HG02588 (cell line): ENCODE results near the gene MED1.
"Not testable (repeated sequence)": the region's sequence is repeated elsewhere in the genome, so short reads cannot be mapped to it uniquely, and the experiment has no call there.

Experiments
- ATAC-seq: cut with Tn5 transposase; IDR thresholded peaks from one replicate; pipeline ENCODE4 v1.9.1; 2021; ENCODE audit warnings: mild to moderate bottlenecking, moderate library complexity; ENCODE audit not compliant: unreplicated experiment

MED1 gene, protein sequence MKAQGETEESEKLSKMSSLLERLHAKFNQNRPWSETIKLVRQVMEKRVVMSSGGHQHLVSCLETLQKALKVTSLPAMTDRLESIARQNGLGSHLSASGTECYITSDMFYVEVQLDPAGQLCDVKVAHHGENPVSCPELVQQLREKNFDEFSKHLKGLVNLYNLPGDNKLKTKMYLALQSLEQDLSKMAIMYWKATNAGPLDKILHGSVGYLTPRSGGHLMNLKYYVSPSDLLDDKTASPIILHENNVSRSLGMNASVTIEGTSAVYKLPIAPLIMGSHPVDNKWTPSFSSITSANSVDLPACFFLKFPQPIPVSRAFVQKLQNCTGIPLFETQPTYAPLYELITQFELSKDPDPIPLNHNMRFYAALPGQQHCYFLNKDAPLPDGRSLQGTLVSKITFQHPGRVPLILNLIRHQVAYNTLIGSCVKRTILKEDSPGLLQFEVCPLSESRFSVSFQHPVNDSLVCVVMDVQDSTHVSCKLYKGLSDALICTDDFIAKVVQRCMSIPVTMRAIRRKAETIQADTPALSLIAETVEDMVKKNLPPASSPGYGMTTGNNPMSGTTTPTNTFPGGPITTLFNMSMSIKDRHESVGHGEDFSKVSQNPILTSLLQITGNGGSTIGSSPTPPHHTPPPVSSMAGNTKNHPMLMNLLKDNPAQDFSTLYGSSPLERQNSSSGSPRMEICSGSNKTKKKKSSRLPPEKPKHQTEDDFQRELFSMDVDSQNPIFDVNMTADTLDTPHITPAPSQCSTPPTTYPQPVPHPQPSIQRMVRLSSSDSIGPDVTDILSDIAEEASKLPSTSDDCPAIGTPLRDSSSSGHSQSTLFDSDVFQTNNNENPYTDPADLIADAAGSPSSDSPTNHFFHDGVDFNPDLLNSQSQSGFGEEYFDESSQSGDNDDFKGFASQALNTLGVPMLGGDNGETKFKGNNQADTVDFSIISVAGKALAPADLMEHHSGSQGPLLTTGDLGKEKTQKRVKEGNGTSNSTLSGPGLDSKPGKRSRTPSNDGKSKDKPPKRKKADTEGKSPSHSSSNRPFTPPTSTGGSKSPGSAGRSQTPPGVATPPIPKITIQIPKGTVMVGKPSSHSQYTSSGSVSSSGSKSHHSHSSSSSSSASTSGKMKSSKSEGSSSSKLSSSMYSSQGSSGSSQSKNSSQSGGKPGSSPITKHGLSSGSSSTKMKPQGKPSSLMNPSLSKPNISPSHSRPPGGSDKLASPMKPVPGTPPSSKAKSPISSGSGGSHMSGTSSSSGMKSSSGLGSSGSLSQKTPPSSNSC (N-terminal part only)

DNA sequence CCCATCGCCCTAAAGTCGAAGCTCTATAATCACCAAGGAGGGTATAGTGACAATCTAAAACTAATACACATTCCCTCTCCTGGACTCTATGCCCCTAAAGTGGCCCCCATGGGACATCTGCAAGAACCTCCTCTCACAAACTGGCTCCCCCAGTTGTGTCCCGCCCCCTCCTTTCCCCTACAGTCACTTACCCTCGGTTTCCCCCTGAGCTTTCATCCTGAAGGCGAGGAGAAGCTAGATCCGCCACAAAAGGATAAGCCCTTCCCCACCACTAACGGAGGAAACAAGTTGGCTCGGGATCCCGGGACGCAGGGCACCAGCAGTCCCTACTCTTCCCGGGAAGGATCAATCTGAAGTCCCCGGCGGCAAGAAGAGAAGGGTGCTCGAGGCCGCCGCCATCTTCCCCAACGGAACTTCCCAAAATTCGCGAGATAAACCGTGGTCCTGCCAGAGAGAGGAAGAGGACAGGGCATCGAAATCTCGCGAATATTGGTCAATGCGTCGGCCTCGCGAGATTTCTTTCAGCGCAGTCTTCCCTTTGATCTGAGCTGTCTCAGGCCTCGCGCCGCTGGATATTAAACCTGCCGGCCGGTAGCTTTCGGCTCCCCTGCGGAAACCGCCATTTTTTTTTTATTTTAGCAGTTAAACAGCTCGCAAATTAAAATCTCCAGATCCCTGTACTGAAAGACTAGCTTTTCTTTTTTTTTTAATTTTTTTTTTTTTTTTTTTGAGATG lies at the start of gene MED1:
TSS of gene MED1 (minus strand) at position 417 of the 735 bp plus-strand sequence. CDS start at position 216, 201 bp downstream.
- ATAC-seq: peak; percentile 88

- ATAC-seq: not testable (repeated sequence)
These were observed 45.9 kb upstream of the MED1 start for GRCh38 chr17:39496921-39497320.

DNA sequence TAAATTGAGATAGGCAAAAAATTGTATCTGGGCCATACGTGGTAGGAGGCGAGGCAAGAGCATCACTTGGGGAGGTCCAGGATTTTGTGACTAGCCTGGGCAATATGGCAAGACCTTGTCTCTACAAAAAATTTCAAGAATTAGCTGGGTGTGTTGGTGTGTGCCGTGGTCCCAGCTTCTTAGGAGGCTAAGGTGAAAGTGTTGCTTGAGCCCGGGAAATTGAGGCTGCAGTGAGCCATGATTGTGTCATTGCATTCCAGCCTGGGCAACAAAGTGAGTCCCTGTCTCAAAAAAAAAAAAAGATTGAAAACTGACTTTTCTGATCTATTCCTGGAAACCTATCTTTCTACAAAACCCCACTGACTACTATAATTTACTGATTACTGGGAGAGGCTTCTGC lies 36.9 kb upstream of the MED1 start:
- no peak for ATAC-seq

DNA sequence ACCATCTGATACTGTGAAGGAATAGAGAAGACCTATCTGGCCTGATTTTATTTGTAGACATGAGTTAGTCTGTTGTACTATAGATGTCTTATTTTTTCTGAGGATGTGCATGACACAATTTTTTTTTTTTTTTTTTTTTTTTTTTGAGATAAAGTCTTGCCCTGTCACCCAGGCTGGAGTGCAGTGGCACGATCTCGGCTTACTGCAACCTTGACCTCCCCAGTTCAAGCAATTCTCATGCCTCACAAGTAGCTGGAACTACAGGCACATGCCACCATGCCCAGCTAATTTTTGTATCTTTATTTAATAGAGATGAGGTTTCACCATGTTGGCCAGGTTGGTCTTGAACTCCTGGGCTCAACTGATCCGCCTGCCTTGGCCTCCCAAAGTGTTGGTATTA lies 36.4 kb upstream of the MED1 start:
- ATAC-seq: not testable (repeated sequence)

- no peak for ATAC-seq
These were observed 35.2 kb upstream of the MED1 start for GRCh38 chr17:39486242-39486641.

DNA sequence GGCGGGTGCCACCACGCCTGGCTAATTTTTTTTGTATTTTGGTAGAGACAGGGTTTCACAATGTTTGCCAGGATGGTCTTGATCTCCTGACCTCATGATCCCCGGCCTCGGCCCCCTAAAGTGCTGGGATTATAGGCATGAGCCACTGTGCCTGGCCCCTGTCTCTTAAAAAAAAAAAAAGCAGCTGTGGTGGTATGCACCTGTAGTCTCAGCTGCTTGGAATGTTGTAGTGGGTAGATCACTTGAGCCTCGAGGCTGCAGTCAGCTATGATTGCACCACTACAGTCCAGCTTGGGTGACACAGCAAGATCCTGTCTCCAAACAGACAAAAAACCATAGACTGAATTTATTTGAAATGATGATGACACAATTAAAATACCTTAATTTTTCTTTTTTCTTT lies 34.5 kb upstream of the MED1 start:
- no peak for ATAC-seq

DNA sequence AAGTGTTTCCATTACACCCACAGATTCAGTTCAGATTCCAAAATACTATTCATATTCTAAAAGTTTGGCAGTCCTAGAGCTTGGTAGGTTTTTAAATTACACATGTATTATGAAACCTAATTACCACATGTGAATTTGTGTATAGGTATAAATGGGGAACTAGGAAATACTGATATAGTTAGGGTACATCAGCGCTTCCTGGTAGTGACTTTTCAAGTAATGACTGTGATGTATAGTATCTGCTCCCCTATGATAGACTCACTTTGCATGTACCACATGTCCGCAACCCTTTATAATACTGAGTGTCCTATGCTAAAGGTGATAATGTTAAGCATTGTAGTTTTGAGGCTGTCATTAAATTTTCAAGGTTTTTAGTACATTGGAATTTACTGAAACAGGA lies 33.1 kb upstream of the MED1 start:
- no peak for ATAC-seq

DNA sequence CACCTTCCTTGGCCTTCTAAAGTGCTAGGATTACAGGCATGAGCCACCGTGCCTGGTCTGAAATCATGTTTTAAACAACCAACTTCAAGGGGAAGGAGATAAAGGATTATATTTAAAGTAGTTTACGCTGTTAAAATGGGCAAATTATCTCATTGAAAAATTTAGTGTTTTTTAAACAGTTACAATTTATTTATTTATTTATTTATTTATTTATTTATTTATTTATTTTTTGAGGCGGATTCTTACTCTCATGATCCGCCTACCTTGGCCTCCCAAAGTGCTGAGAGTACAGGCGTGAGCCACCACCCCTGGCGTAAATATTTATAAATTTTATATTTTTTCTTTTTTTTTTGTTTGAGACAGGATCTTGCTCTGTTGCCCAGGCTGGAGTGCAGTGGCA lies 32.4 kb upstream of the MED1 start:
- no peak for ATAC-seq

- not testable (repeated sequence) for ATAC-seq
These were observed 28.6 kb upstream of the MED1 start for GRCh38 chr17:39479631-39480030.

DNA sequence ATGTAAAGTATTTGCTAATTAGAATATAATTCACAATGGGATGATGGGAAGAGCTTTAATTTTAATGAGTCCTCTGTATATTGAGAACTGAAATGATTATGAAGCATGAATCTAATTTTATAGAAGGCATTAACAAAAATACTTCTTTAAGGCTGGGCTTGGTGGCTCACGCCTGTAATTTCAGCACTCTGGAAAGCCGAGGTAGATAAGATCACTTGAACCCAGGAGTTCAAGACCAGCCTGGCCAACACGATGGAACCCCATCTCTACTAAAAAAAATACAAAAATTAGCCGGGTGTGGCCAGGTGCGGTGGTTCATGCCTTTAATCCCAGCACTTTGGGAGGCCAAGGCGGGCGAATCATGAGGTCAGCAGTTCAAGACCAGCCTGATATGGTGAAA lies 22.2 kb upstream of the MED1 start:
- no peak for ATAC-seq

GRCh38 chr17:39468610-39469009 lies 17.5 kb upstream of the MED1 start:
- not testable (repeated sequence) for ATAC-seq

- ATAC-seq: not testable (repeated sequence)
These were observed 13.6 kb upstream of the MED1 start for GRCh38 chr17:39464639-39465181.

DNA sequence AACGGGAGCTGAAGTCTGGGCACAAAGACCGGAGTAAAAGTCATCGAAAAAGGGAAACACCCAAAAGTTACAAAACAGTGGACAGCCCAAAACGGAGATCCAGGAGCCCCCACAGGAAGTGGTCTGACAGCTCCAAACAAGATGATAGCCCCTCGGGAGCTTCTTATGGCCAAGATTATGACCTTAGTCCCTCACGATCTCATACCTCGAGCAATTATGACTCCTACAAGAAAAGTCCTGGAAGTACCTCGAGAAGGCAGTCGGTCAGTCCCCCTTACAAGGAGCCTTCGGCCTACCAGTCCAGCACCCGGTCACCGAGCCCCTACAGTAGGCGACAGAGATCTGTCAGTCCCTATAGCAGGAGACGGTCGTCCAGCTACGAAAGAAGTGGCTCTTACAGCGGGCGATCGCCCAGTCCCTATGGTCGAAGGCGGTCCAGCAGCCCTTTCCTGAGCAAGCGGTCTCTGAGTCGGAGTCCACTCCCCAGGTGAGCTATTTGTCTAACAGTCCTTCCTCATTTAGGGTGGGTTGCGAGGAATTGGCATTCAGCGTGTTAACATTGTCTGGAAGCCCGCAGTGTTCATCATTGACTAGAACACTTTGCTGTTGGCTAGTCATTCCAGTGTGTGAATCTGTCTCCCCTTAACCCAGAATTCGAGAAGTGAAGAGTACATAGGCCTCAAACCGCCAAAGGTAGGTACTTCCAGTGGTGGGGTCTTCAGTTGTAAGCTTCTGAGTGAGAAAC lies 11.7 kb upstream of the MED1 start:
- no peak for ATAC-seq

- ATAC-seq: no peak
These were observed 11.0 kb upstream of the MED1 start for GRCh38 chr17:39461926-39462569.

GRCh38 chr17:39461113-39461925 lies 10.3 kb upstream of the MED1 start, which contains the start of gene CDK12:
CDK12 (plus strand) TSS chr17:39461486; CDS start chr17:39462072, 586 bp downstream.
- peak; percentile 52 for ATAC-seq

DNA sequence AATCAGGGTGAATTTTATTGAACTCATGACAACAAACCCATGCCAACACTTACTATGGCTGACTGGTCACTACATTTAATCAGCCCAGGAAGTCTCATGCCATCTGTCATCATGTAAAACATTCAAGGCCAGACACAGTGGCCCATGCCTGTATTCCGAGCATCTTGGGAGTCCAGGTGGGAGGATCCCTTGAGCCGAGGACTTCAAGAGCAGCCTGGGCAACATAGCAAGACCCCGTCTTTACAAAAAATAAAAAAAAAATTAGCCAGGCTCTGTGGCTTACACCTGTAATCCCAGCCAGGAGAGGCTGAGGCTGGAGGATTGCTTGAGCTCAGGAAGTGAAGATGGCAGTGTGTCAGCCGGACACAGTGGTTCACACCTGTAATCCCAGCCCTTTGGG lies 4.9 kb upstream of the MED1 start:
- no peak for ATAC-seq

DNA sequence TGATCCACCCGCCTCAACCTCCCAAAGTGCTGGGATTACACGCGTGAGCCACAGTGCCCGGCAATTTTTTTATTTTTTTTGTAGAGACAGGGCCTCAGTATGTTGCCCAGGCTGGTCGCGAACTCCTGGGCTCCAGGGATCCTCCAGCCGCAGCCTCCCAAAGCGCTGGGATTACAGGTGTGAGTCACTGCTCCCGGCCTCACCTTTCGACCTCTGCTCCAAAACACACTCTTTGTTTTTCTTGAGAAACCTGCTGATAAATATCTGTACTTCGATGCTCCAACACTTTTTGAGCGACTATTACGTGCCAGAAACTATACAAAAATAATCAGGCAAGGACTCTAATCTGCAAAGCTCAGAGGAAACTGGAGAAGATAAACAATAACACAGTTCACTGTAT lies 1.0 kb downstream of the MED1 start:
- ATAC-seq: no peak

GRCh38 chr17:39447561-39447960 lies 3.5 kb downstream of the MED1 start:
- ATAC-seq: no peak
